Lower leg skin (tissue), 4 donors: ENCODE measurements around the gene ZNF506. TPM values are rescaled to one million over a fixed set of nuclear protein-coding genes. Genes with fewer than 3 reads are reported as not detected.

Source experiments
- DNase-seq, 2 donors: peaks; one replicate each; pipeline ENCODE4 v3.0.0-alpha.2; 2019; ENCODE audit warnings: low spot score in 2 of 2
- H3K4me3 ChIP-seq: fragments of 200-600 bp; sonication (generic); 2 replicates; pipeline ENCODE4 v1.5.1; 2017; ENCODE audit warnings: mild to moderate bottlenecking, low read depth; ENCODE audit not compliant: poor library complexity, severe bottlenecking
- POLR2A ChIP-seq, 2 donors: fragments of 450-650 bp; IDR thresholded peaks; one replicate each; pipeline ENCODE4 v1.6.1; 2016 to 2017; ENCODE audit warnings: antibody characterized with exemption in 2 of 2, mild to moderate bottlenecking in 1 of 2, moderate library complexity in 1 of 2
- WGBS, 2 donors: methylation state at CpG; one replicate each; pipeline ENCODE4 v1.1.5; 2018; 5-methylcytosine and 5-hydroxymethylcytosine counted together
- intact Hi-C: fragments of 100-400 bp; cut with DNase I; formaldehyde crosslinking; loops from one replicate; pipeline ENCODE4 v1.15.0; 2023; ENCODE audit warnings: low total_unique reads
- total RNA-seq, 4 donors: library from RNA; depleted of rRNA; stranded (reverse); fragments of >200 nt; gene quantifications; one replicate each; pipeline ENCODE4 v1.1.0, GENCODE V29; 2016
- TF ChIP-seq, protein P1 (sequence below), 3 donors: fragments of 450-650 bp; IDR thresholded peaks; one replicate each; pipeline ENCODE4 v1.5.1; 2016; ENCODE audit warnings: antibody characterized with exemption in 3 of 3, mild to moderate bottlenecking in 3 of 3, moderate library complexity in 2 of 3

The ZNF506 gene
- total RNA-seq, 4 donors from 2014 or later, result 19.9 to 44.5 (median 28.0) TPM

DNA sequence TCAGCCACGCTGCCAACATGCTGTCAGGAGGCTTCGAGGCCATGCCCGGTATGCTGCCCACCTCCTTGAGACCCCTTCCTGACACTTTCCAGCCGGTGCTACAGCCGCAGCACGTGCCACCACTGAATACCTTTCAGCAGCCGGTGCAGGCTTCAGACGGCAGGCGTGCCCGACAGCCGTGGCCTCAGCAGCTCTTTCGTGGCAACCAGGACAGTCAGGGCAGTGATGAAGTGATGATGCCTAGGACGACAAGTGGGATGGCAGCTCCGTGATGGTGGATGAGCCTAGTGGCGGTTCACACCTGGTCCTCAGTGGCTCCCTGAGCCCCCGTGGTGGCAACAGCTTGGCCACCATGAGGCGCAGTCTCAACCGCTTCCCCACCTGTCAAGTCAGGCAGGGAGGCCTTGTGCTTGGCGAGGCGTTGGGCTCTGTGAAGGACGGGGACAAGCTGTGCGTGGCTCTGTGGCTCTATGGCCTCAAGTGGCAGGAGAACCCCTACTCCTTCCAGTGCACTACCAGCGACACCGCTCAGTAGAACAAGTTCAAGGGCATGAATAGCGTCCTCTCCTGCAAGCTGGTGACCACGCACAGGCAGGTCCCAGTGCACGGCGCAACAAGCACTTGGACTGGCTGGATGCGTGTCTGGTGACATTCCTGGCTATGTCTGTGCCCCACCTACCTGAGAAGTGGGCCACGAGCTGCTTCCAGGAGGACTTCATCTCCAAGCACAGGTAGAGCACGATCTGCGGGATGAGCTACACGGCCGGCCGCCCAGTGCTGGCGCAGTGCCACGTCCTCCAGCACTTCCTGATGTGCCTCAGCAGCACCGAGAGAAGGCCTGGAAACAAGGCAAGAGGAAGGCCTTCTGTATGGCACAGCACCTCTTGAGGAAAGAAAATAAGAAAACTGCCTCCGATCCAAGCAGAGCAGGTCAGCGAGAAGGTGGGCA is 70.4 kb downstream of the ZNF506 start:
- no peak for TF ChIP-seq POLR2A (IDR thresholded peaks at IDR 0.05)
- TF ChIP-seq, protein P1, sequence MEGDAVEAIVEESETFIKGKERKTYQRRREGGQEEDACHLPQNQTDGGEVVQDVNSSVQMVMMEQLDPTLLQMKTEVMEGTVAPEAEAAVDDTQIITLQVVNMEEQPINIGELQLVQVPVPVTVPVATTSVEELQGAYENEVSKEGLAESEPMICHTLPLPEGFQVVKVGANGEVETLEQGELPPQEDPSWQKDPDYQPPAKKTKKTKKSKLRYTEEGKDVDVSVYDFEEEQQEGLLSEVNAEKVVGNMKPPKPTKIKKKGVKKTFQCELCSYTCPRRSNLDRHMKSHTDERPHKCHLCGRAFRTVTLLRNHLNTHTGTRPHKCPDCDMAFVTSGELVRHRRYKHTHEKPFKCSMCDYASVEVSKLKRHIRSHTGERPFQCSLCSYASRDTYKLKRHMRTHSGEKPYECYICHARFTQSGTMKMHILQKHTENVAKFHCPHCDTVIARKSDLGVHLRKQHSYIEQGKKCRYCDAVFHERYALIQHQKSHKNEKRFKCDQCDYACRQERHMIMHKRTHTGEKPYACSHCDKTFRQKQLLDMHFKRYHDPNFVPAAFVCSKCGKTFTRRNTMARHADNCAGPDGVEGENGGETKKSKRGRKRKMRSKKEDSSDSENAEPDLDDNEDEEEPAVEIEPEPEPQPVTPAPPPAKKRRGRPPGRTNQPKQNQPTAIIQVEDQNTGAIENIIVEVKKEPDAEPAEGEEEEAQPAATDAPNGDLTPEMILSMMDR (IDR thresholded peaks at IDR 0.05), result no peak

DNA sequence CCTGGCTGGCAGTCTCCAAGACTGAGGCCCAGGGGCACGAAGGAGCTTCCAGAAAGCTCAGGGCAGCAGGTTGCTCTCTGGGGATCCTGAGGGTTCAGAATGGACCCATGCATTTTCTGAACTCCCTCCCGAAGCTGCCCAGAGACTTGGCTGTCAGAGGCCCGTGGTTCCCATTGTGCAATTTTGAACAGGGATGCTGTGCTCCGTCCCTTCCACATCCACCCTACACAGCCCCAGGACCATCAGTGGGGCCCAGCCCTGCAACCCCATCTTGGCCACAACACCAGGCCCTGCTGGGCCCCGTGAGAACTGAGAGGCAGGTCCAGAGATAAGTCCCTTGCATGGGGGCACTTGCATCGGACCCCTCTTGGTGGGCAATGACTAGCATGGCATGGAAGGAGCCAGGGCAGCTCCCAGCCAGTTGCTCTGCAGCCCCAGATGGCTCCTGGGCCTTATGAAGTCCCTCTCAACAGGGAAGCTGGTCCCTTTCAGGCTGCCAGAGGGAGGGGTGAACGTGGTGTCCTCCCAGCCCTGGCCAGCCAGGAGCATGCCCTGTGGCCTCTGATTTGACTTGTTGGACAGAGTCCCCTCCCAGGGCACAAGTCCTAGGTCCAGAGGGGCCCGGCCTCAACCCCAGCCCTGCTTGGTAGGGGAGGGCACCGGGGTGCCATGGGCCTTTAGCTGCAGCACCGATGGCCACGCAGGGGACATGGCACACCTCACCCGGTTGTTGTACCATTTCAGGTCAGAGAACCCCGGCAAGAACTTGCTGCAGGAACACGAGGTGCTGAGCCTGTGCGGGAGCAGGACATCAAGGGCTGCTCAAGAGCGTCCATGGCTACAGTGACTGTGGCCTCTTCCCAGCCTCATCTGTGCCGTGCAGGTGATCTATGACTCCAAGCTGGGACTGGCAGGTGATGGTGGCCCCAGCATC is 71.4 kb downstream of the ZNF506 start:
- TF ChIP-seq POLR2A (IDR thresholded peaks at IDR 0.05), result no peak
- TF ChIP-seq, protein P1 (IDR thresholded peaks at IDR 0.05), result no peak
- 81 to 88% methylated on average over 12 to 13 of the region's 17 CpGs for WGBS, 2 donors

More for the DNA sequence above, 70.4 kb downstream of the ZNF506 start:
- no peak for DNase-seq
- WGBS, 2 donors, result 77 to 85% methylated on average over 20 to 39 of the region's 40 CpGs
- H3K4me3 ChIP-seq, result no peak overlapping the region
- intact Hi-C loops, result no loop called here

DNA sequence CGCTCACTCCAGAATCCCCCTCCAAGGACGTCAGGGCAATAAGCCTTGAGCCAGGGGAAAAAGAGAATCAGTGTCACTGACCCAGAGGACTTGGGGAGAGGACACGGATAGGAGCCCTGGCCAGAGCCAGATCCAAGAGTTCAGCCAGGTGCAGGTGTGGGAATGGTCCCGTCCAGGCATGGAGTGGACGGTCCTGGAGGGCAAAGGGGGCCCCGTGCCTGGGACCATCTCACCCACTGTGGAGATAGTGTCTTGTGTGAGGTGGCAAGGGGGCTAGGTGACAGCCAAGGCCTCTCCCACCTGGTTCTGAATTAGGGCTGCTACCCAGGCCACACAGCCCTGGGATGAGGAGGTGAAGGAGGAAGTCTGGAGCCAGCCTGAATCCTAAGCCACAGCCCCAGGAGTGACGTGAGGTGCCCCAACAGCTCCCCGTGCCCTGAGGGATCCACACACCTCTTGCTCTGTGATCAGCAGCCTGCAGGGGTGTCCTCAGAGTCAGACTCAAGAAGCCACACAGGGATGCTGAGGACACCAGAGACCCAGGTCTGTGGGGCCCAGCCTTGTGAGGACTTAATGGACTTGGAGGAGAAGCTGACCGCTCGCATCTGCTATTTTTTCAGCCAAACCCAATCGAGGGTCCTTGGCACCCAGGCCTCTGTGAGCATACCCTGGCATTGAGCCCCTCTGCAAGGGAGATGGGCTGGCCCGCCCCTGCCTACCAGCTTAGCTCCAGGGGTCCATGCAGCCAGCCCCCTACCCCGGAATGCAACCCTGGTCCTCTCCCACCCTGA is 72.2 kb downstream of the ZNF506 start:
- TF ChIP-seq, protein P1 (IDR thresholded peaks at IDR 0.05), result no peak
- TF ChIP-seq POLR2A (IDR thresholded peaks at IDR 0.05), result no peak
- WGBS, 2 donors, result 83 to 87% methylated on average over 11 to 12 of the region's 13 CpGs
- intact Hi-C loops, result no loop called here
- DNase-seq, result no peak
- no peak overlapping the region for H3K4me3 ChIP-seq

More for the DNA sequence above, 71.4 kb downstream of the ZNF506 start:
- intact Hi-C loops, result no loop called here
- peak in 1 of 2 donors; percentile 17 for DNase-seq
- no peak overlapping the region for H3K4me3 ChIP-seq

DNA sequence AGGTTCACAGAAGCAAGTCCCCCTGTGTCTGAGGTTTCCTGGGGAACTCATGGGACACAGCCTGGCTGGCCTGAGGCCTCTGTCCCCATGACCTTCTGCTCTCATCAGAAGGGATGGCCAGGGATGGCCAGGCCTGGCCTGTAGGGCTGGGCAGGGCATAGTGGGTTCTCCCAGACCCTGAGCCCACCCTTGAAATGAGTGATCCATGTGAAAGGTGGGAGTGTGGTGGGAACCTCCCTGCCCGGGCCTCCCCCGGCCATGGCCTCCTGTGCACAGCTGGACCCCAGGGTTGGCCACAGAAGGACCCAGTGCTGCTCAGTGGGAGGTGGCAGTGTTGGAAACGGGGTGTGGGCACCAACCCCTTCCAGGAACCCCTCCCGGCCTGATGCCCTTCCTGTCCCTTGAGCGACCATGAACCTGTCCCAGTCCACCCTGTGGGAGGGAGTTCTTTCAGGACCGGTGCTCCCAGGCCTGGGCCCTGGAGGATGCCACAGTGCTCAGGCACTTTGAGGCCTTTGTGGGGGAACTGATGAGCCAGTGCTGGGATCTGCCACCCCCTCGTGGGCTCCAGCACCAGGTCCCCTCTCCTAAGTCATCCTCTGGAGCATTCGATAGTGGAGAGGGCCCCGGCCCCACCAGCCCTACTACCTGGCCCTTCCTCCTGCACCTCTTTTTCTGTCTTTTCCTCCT is 73.2 kb downstream of the ZNF506 start:
- TF ChIP-seq, protein P1 (IDR thresholded peaks at IDR 0.05), result no peak
- no peak for TF ChIP-seq POLR2A (IDR thresholded peaks at IDR 0.05)
- peak in 1 of 2 donors; percentile 76 for DNase-seq
- 78 to 82% methylated on average over 9 of the region's 9 CpGs for WGBS, 2 donors
- intact Hi-C loops, result no loop called here
- no peak overlapping the region for H3K4me3 ChIP-seq
